HepG2 (cell line): ENCODE measurements around the gene AJM1. TPM values are rescaled to one million over a fixed set of nuclear protein-coding genes. Genes with fewer than 3 reads are reported as not detected.
A peak's percentile ranks its signal among the peaks of the same experiment; 100 is the strongest.

Experiments used
- DR1 ChIP-seq: sonication (generic); formaldehyde crosslinking; IDR thresholded peaks from 2 replicates; pipeline ENCODE4 v1.8.0; 2021; ENCODE audit warnings: mild to moderate bottlenecking, missing genetic modification reagents, inconsistent platforms
- MAF1 ChIP-seq: sonication (generic); formaldehyde crosslinking; IDR thresholded peaks from 2 replicates; pipeline ENCODE4 v1.5.0; 2020; ENCODE audit warnings: missing genetic modification reagents, borderline replicate concordance
- NR2F2 ChIP-seq: IDR thresholded peaks from 2 replicates; pipeline ENCODE4 v1.6.1; 2012; ENCODE audit warnings: low read depth, inconsistent platforms, borderline replicate concordance
- PHB2 ChIP-seq: fragments of 450-650 bp; IDR thresholded peaks from 2 replicates; pipeline ENCODE4 v1.6.1; 2018; ENCODE audit not compliant: partially characterized antibody
- SOX6 ChIP-seq, 2 experiments: fragments of 450-650 bp in 1 of 2; sonication (generic) in 1 of 2; formaldehyde crosslinking in 1 of 2; IDR thresholded peaks; 2 replicates each; pipeline versions ENCODE4 v1.4.0 to v1.6.1; 2017 to 2020; ENCODE audit warnings: antibody characterized with exemption in 1 of 2, mild to moderate bottlenecking in 1 of 2, missing genetic modification reagents in 1 of 2
- STAT5B ChIP-seq: sonication (generic); formaldehyde crosslinking; IDR thresholded peaks from 2 replicates; pipeline ENCODE4 v1.4.0; 2020; ENCODE audit warnings: missing genetic modification reagents
- TAF1 ChIP-seq: sonication (generic); formaldehyde crosslinking; IDR thresholded peaks from 2 replicates; pipeline ENCODE4 v1.4.0; 2020; ENCODE audit warnings: missing genetic modification reagents
- TEAD3 ChIP-seq: optimal IDR thresholded peaks from 2 replicates; pipeline ENCODE3; 2016; ENCODE audit warnings: borderline replicate concordance
- ZBTB1 ChIP-seq: sonication (generic); formaldehyde crosslinking; IDR thresholded peaks from 2 replicates; pipeline ENCODE4 v1.4.0; 2020; ENCODE audit warnings: missing genetic modification reagents, borderline replicate concordance
- ZFP90 ChIP-seq: sonication (generic); formaldehyde crosslinking; IDR thresholded peaks from 2 replicates; pipeline ENCODE4 v1.8.0; 2022; ENCODE audit warnings: missing genetic modification reagents, mild to moderate bottlenecking, inconsistent platforms, borderline replicate concordance
- ZNF180 ChIP-seq: sonication (generic); formaldehyde crosslinking; IDR thresholded peaks from 2 replicates; pipeline ENCODE4 v1.4.0; 2020; ENCODE audit warnings: low read depth, missing genetic modification reagents, borderline replicate concordance
- ZNF549 ChIP-seq: sonication (generic); formaldehyde crosslinking; IDR thresholded peaks from 2 replicates; pipeline ENCODE4 v1.5.0; 2020; ENCODE audit warnings: missing genetic modification reagents
- ZNF746 ChIP-seq: sonication (generic); formaldehyde crosslinking; IDR thresholded peaks from 2 replicates; pipeline ENCODE4 v1.8.0; 2022; ENCODE audit warnings: mild to moderate bottlenecking, missing genetic modification reagents
- ZNF883 ChIP-seq: sonication (generic); formaldehyde crosslinking; IDR thresholded peaks from 2 replicates; pipeline ENCODE4 v1.5.1; 2020; ENCODE audit warnings: mild to moderate bottlenecking, missing genetic modification reagents; ENCODE audit errors: not compliant biosample characterization
- polyA plus RNA-seq, 8 experiments: library from polyadenylated mRNA; depleted of rRNA in 3 of 8; stranded (reverse) in 7 of 8; unstranded in 1 of 8; fragments of >200 nt; fragmentation: Illumina TruSeq in 4 of 8; extraction: Trizol in 4 of 8; gene quantifications; 2 replicates each; pipeline versions ENCODE4 v1.2.1 to v1.2.3, GENCODE V29; 2011 to 2016; ENCODE audit warnings: low read depth in 4 of 8, missing spikeins in 1 of 8, mixed read lengths in 1 of 8; ENCODE audit not compliant: insufficient read depth in 1 of 8
- total RNA-seq, 5 experiments: library from RNA; depleted of rRNA; stranded (reverse); fragments of >200 nt; fragmentation: Illumina TruSeq; extraction: Trizol; gene quantifications; 2 replicates each; pipeline ENCODE4 v1.2.3, GENCODE V29; 2016; ENCODE audit warnings: low read depth in 1 of 5
- TF ChIP-seq, protein P1 (sequence below): sonication (generic); formaldehyde crosslinking; IDR thresholded peaks from 2 replicates; pipeline ENCODE4 v1.4.0; 2020; ENCODE audit warnings: missing genetic modification reagents
- TF ChIP-seq, protein P2 (sequence below): sonication (generic); formaldehyde crosslinking; IDR thresholded peaks from 2 replicates; pipeline ENCODE4 v1.8.0; 2022; ENCODE audit warnings: mild to moderate bottlenecking, missing genetic modification reagents; ENCODE audit not compliant: insufficient replicate concordance
- TF ChIP-seq, protein P3 (sequence below): sonication (generic); formaldehyde crosslinking; IDR thresholded peaks from 2 replicates; pipeline ENCODE4 v1.8.0; 2022; ENCODE audit warnings: missing genetic modification reagents, mild to moderate bottlenecking, borderline replicate concordance
- TF ChIP-seq, protein P4 (sequence below): IDR thresholded peaks from 2 replicates; pipeline ENCODE4 v1.6.1; 2016; ENCODE audit warnings: low read depth, control low read depth
- TF ChIP-seq, protein P5 (sequence below): IDR thresholded peaks from 2 replicates; pipeline ENCODE4 v1.6.1; 2016; ENCODE audit warnings: missing compliant biosample characterization, missing genetic modification reagents, borderline replicate concordance
- TF ChIP-seq, protein P6 (sequence below): sonication (generic); formaldehyde crosslinking; IDR thresholded peaks from 2 replicates; pipeline ENCODE4 v1.8.0; 2022; ENCODE audit warnings: mild to moderate bottlenecking, missing genetic modification reagents, moderate library complexity

AJM1 gene
- total and polyA plus RNA-seq, 2 of the 13 experiments (the other 11 are each of a cell fraction or from before 2014, with no cell fraction given): 1.1 to 1.2 TPM

DNA sequence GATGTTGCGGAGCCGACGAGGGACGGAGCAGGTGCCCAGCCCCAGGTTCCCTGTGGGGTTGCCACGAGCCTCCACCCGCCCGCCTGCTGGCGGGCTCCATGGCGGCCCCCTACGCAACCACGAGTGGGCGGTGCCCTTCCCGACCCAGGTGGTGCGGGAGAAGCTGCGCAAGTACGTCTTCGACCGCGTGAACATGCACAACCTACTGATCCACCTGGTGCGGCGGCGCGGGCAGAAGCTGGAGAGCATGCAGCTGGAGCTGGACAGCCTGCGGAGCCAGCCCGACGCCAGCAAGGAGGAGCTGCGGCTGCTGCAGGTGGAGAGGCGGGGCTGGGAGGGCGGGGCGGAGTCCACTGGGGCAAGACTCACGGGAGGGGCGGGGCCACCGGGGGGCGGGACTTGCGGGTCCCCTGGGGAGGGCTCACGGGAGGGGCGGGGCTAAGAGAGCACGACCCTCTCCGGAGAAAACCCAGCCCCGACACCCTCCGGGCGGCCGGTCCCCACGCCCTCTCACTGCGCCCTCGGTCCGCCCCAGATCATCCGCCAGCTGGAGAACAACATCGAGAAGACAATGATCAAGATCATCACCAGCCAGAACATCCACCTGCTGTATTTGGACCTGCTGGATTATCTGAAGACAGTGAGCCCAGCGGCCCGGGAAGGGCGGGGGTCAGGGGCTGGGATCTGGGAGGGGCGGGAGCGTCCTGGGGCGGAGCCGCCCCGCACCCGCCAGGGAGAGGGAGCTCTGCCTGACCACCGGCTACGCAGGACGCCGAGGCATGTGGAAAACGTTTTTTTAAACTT, 42.2 kb upstream of the AJM1 start (continued):
- no peak for TF ChIP-seq NR2F2
- peak; percentile 77 for TF ChIP-seq ZNF883 (CRISPR knock-in tag)
- no peak for TF ChIP-seq SOX6 (IDR thresholded peaks at IDR 0.05)
- TF ChIP-seq SOX6 (CRISPR knock-in tag; IDR thresholded peaks at IDR 0.05): 0 out of 2 replicates have a peak, but pooled peaks have one; percentile 0
- TF ChIP-seq ZNF549 (CRISPR knock-in tag): no peak
- TF ChIP-seq STAT5B (CRISPR knock-in tag): 0 out of 2 replicates have a peak, but pooled peaks have one; percentile 51
- TF ChIP-seq ZFP90 (CRISPR knock-in tag): no peak
- peak; percentile 69; the same call in 1 of the 2 replicates for TF ChIP-seq ZBTB1
- TF ChIP-seq, protein P1, sequence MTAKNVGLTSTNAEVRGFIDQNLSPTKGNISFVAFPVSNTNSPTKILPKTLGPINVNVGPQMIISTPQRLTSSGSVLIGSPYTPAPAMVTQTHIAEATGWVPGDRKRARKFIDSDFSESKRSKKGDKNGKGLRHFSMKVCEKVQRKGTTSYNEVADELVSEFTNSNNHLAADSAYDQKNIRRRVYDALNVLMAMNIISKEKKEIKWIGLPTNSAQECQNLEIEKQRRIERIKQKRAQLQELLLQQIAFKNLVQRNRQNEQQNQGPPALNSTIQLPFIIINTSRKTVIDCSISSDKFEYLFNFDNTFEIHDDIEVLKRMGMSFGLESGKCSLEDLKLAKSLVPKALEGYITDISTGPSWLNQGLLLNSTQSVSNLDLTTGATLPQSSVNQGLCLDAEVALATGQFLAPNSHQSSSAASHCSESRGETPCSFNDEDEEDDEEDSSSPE (CRISPR knock-in tag): peak; percentile 61; the same call in 1 of the 2 replicates
- no peak for TF ChIP-seq ZNF746
- TF ChIP-seq TEAD3: peak; percentile 15
- peak; percentile 45; the same call in 1 of the 2 replicates for TF ChIP-seq MAF1 (CRISPR knock-in tag)
- TF ChIP-seq ZNF180 (CRISPR knock-in tag): peak; percentile 22; the same call in 1 of the 2 replicates
- TF ChIP-seq PHB2: no peak
- no peak for TF ChIP-seq DR1 (CRISPR knock-in tag)
- TF ChIP-seq, protein P2, sequence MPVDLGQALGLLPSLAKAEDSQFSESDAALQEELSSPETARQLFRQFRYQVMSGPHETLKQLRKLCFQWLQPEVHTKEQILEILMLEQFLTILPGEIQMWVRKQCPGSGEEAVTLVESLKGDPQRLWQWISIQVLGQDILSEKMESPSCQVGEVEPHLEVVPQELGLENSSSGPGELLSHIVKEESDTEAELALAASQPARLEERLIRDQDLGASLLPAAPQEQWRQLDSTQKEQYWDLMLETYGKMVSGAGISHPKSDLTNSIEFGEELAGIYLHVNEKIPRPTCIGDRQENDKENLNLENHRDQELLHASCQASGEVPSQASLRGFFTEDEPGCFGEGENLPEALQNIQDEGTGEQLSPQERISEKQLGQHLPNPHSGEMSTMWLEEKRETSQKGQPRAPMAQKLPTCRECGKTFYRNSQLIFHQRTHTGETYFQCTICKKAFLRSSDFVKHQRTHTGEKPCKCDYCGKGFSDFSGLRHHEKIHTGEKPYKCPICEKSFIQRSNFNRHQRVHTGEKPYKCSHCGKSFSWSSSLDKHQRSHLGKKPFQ: peak; percentile 56
- TF ChIP-seq, protein P3, sequence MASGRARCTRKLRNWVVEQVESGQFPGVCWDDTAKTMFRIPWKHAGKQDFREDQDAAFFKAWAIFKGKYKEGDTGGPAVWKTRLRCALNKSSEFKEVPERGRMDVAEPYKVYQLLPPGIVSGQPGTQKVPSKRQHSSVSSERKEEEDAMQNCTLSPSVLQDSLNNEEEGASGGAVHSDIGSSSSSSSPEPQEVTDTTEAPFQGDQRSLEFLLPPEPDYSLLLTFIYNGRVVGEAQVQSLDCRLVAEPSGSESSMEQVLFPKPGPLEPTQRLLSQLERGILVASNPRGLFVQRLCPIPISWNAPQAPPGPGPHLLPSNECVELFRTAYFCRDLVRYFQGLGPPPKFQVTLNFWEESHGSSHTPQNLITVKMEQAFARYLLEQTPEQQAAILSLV (CRISPR knock-in tag): peak; percentile 34; the same call in 1 of the 2 replicates
- TF ChIP-seq, protein P4, sequence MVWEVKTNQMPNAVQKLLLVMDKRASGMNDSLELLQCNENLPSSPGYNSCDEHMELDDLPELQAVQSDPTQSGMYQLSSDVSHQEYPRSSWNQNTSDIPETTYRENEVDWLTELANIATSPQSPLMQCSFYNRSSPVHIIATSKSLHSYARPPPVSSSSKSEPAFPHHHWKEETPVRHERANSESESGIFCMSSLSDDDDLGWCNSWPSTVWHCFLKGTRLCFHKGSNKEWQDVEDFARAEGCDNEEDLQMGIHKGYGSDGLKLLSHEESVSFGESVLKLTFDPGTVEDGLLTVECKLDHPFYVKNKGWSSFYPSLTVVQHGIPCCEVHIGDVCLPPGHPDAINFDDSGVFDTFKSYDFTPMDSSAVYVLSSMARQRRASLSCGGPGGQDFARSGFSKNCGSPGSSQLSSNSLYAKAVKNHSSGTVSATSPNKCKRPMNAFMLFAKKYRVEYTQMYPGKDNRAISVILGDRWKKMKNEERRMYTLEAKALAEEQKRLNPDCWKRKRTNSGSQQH (CRISPR knock-in tag): 0 out of 2 replicates have a peak, but pooled peaks have one; percentile 40
- TF ChIP-seq, protein P5, sequence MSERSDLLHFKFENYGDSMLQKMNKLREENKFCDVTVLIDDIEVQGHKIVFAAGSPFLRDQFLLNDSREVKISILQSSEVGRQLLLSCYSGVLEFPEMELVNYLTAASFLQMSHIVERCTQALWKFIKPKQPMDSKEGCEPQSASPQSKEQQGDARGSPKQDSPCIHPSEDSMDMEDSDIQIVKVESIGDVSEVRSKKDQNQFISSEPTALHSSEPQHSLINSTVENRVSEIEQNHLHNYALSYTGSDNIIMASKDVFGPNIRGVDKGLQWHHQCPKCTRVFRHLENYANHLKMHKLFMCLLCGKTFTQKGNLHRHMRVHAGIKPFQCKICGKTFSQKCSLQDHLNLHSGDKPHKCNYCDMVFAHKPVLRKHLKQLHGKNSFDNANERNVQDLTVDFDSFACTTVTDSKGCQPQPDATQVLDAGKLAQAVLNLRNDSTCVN (CRISPR knock-in tag): peak; percentile 16; the same call in 1 of the 2 replicates
- TF ChIP-seq, protein P6, sequence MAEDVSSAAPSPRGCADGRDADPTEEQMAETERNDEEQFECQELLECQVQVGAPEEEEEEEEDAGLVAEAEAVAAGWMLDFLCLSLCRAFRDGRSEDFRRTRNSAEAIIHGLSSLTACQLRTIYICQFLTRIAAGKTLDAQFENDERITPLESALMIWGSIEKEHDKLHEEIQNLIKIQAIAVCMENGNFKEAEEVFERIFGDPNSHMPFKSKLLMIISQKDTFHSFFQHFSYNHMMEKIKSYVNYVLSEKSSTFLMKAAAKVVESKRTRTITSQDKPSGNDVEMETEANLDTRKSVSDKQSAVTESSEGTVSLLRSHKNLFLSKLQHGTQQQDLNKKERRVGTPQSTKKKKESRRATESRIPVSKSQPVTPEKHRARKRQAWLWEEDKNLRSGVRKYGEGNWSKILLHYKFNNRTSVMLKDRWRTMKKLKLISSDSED (CRISPR knock-in tag): 0 out of 2 replicates have a peak, but pooled peaks have one; percentile 38
- peak; percentile 60 for TF ChIP-seq TAF1 (CRISPR knock-in tag)
